HG02970 (cell line): Measurements from ENCODE around the gene MYOM1.
"Not testable (repeated sequence)": the region's sequence is repeated elsewhere in the genome, so short reads cannot be mapped to it uniquely, and the experiment has no call there.

Experiments
- ATAC-seq: cut with Tn5 transposase; IDR thresholded peaks from one replicate; pipeline ENCODE4 v1.9.1; 2021; ENCODE audit warnings: mild to moderate bottlenecking, moderate library complexity, moderate number of reproducible peaks; ENCODE audit not compliant: unreplicated experiment, low FRiP score

Gene MYOM1

DNA sequence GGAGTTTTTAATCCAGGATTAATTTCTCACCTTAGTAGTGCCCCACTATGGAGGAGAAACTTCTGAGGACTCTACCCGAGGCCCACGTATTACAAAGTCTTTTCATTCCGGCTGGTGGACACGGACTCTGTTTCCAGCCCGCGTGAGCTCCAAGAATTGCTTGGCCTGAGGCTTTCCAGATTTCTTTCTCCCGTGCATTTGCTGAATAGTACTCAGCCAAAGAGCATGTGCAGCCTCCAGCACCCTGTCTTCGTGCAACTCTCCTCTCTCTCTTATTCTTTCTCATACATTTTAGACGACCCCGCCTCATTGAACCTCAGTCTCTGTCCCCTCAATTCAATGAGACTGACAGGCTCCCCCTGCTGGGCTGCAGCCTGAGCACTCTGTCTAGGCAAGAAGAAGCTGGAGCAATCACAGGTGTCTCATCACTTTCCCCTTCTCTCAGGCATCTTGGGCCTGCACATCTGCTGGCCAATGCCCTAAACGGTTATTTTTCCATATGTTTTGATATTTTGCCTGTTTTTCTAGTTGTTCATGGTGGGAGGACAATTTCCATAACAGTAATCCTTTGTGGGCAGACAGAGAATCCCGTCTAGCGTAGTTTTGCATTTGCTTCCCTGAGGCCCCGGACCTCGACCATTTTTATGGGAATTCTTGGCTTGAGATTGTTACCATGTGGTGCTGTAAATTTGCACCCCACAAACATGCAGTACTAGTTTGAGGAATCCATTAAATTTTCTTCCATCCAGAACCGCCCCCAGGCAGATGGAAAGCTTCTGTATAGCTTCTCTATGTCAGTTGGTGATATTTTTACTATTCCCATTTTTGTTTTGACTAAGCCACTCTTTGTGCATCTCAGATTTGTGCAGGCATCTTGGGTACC lies 156.7 kb downstream of the MYOM1 start:
- no peak for ATAC-seq

DNA sequence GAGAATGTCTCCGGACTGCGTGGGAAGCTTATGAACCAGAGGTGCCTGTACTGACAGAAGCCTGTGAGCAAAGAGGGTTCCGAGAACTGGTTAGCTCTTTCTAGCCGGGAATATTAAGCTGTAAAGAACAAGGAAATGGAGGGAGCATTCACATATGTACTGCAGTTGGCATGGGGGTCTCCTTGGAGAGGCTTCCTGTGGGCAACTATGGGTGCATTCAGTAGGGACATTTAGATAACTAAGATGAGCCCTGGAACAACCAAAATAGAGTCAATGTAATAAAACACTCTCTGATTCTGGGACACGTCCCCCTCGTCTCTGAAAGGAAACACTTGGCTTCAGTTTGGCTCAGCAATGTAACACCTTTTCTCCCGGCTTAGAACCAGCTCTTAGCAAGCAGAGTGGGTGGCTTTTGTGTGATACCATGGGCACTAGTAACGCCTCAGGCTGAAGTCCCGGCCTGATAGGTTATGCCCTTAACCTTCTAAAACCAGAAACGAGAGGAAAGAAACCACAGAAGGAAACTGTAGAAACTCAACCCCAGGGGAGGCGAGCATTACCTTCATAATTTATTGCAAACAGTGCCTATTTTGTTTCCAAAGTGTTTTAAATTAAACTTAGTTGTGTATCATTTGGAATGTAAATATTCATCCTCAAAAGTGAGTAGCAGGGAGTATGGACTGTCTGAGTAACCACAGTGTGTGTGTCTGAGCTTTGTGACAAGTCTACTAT lies 158.0 kb downstream of the MYOM1 start:
- no peak for ATAC-seq

DNA sequence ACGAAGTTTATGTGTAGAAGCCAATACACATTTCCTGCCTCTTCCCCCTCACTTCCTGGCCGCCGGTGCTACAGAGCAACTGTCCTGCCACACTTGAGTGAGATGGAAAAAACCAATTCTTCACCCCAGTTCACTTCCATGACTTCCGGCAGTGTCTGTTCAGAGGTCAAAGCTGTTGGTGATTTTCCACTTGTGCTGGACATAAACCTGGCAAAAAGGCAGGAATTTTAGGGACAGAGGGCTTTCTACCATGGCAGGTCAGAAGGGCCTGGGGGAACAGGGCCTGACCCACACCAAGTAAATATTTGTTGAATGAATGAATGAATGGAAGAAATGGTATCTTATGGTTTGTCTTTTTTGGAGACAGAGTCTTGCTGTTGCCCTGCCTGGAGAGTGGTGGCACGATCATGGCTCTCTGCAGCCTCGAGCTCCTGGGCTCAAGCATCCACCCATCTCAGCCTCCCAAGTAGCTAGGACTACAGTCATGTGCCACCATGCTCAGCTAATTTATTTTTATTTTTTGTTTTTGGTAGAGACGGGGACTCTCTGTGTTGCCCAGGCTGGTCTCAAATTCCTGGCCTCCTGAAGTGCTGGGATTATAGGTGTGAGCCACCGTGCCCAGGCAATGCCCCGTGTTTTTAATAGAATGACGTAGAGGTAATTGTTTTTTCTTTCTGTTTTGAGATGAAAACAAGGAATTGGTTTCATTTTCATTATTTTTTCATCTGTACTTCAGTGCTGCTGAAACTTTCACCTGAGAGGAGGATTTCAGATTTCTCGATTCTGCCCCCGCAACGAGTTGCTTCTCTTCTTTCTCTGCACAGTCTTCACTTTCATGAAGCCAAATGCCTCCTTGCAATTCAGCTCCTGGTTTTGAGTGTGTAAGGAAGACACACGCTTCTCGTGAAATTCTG lies 158.8 kb downstream of the MYOM1 start:
- no peak for ATAC-seq

DNA sequence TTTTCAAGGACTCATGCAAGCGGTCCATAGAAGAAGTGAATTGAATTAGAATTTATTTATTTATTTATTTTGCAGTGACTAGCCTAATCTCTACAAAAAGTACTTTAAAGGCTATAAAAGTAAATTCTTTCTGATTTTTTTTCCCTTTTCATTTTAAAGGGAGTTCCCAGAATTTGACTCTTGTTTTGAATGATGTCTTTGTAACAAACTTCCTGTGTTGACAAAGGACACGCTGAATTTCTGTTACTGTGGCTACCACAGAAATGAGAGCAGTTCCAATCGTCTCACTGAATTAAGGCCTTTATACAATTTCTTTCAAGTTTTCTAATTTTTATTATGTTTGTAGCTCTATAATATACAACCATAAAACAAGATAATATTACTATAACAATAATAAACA lies 160.5 kb downstream of the MYOM1 start:
- ATAC-seq: no peak

DNA sequence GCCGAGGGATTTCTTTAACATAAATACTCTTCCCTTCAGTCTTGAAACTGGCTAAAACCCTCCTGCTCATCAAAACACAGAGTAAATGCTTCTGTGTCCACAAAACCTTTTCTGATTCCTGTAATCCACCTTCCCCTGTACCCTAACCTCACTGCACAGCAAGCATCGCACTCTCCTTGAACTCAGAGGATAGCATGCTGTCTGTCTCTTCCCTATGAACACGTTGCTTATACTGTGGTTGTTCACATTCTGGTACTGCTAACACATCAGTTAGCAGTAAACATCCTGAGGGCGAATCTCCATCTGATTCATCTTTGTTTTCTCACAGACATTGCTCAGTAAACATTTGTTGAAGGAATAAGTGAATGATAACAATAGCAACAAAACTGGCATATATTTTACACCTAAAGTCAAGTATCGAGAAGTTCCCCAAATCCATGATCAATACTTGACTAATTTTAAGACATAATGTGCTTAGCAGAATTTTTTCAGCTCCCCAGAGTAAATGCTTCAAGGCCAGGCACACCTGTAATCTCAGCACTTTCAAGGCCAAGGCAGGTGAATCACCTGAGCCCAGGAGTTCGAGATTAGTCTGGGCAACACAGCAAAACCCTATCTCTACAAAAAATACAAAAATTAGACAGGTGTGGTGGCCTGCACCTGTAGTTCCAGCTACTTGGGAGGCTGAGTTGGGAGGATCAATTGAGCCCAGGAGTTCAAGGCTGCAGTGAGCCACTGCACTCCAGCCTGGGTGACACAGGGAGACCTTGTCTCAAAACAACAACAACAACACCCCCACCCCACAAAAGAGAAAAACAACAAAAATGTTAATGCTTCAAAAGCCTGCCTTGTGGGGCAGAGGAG lies 161.2 kb downstream of the MYOM1 start:
- ATAC-seq: no peak

DNA sequence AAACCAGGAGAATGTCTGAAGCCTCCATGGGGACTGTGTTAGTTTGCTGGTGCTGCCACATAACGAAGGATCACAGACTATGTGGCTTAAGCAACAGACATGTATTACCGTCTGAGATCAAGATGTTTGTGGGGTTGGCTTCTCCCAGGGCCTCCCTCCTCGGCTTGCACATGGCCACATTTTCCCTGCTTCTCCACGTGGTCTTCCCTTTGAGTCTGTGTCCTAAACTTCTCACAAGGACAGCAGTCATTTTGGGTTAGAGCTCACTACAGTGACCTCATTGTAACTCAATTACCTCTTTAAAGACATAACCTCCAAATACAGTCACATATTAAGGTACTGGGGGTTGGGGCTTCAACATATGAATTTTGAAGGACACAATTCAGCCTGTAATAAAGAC lies 162.2 kb downstream of the MYOM1 start:
- no peak for ATAC-seq

DNA sequence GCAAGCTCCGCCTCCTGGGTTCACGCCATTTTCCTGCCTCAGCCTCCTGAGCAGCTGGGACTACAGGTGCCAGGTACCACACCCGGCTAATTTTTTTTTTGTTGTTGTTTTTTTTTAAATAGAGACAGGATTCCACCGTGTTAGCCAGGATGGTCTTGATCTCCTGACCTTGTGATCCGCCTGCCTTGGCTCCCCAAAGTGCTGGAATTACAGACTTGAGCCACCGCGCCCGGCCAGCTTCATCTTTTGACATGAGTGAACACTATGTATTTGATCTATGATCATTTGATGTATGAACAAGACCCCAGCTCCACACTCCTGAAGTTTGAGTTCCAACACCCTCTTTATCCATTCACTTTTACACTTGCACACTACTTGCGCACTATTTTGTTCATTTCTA lies 163.5 kb downstream of the MYOM1 start:
- ATAC-seq: no peak

DNA sequence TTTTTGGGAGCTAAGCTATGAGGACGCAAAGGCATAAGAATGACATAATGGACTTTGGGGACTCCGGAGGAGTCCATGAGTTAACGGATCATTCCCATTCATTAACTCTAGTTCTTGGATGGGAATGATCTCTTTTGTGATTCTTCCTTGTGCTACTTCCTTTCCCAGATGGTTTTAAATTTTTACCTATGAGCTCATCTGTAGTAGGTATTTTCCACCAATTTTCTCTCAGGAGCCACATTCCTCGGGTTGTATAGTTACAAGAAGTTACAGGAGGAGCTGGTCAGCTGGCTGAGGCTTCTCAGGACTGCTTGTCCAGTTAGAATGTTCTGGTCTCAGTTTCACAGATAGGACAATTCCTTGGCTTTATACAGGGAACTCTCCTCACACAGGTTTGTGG lies 164.0 kb downstream of the MYOM1 start:
- no peak for ATAC-seq

DNA sequence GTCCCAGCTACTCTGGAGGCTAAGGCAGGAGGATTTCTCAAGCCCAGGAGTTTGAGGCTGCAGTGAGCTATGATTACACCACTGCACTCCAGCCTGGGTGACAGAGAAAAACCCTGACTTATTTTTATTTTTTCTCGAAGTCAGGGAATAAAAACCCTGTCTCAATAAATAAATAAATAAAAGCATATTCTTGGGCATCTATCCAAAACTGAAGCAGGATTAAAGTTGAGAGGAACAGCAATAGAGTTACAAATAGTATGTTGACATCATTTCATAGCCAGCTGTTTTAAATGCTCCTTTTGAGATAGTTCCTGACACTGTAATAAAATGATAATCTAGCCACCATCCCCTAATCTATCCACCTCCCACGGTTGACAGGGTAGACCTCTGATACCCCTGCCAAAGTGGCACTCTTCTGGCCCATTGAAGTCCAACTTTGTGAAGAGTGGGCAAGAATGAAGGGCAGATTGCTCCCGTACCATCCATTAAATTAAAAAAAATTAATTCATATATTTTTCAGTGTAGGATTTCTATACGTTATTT lies 164.5 kb downstream of the MYOM1 start:
- no peak for ATAC-seq

DNA sequence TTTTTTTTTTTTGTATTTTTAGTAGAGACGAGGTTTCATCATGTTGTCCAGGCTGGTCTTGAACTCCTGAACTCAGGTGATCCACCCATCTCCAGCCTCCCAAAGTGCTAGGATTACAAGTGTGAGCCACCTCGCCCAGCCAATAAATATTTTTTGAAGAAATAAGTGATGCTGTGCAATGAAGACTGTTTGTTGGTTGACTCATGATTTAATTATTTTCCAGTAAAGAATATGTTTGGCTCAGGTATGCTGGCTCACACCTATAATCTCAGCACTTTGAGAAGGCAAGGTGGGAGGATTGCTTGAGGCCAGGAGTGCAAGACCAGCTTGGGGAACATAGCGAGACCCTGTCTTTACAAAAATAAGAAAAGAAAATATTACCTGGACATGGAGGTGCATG lies 165.0 kb downstream of the MYOM1 start:
- ATAC-seq: no peak

DNA sequence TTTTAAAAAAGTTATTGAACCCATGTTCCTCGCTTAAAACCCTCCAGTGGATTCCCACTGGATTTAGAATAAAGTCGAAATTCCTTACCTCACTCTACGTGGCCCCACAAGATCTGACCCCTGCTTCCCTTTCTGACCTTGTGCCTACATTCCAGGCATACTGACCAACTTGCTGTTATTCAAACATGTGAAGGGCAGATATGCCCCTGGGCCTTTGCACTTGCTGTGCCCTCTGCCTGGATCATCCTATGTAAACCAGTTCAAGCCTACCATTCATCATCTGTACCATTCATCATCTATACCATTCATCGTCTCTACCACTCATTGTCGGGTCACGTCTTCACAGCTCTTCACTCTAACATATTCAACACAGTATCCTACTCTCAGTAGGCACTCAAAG lies 165.6 kb downstream of the MYOM1 start:
- no peak for ATAC-seq

DNA sequence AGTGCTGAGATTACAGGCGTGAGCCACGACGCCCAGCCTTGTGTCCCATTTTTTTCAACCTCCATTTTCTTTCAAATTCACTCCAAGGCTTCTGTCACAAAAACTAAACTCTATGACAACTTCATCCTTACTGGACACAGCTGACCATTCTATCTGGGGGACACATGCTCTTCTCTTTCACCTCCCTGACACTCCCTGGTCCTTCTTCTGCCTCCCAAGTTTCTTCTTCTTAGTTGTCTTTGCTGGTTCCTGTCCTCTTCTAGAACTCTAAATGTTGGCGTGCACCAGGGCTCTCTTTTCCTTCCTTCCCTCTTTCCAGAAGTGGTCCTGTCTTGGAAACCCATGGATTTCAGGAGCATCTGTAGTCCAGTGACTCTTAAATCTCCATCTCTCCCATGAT lies 166.7 kb downstream of the MYOM1 start:
- ATAC-seq: no peak

DNA sequence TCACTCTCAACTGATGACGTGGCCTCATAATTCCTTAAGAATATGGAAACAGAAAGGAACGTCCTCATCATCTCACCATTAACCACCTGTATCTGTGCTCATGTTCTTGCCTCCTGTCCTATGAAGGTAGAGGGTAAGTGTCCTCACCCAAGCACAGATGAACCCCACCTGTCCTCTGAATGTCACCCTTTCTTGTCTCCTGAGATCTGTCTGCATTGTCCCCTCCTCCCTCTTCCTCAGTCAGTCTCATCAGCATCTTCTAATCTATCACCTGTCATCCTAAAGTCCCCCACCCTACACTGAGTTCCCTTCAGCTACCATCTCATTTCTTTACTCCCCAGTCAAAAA lies 167.4 kb downstream of the MYOM1 start:
- ATAC-seq: no peak

DNA sequence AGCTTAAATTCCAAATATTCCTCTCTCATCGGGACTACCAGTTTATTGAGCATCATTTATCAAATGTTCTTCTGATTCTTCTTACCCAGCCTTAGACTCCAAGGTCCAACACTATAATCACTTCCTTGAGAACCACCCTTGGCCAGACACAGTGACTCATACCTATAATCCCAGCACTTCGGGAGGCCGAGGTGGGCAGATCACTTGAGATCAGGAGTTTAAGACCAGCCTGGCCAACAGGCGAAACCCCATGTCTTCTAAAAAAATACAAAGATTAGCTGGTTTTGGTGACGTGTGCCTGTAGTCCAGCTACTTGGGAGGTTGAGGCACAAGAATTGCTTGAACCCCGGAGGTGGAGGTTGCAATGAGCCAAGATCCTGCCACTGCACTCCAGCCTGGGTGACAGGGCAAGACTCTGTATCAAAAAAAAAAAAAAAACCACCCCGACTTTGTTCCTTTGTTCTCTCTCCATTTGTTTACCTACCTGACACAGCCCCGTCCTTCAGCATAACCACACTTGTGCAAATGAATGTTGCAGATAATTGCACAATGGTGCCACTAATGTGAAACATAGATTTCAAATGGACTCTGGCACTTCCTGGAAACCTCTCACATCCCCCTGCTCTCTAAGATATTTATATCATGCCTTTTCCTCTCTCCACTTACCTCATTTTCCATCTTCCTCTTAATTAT lies 167.9 kb downstream of the MYOM1 start:
- ATAC-seq: no peak

DNA sequence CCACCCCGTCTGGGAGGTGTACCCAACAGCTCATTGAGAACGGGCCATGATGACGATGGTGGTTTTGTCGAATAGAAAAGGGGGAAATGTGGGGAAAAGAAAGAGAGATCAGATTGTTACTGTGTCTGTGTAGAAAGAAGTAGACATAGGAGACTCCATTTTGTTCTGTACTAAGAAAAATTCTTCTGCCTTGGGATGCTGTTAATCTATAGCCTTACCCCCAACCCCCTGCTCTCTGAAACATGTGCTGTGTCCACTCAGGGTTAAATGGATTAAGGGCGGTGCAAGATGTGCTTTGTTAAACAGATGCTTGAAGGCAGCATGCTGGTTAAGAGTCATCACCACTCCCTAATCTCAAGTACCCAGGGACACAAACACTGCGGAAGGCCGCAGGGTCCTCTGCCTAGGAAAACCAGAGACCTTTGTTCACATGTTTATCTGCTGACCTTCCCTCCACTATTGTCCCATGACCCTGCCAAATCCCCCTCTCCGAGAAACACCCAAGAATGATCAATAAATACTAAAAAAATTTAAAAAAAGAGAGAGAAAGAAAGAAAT lies 169.8 kb downstream of the MYOM1 start:
- ATAC-seq: not testable (repeated sequence)

DNA sequence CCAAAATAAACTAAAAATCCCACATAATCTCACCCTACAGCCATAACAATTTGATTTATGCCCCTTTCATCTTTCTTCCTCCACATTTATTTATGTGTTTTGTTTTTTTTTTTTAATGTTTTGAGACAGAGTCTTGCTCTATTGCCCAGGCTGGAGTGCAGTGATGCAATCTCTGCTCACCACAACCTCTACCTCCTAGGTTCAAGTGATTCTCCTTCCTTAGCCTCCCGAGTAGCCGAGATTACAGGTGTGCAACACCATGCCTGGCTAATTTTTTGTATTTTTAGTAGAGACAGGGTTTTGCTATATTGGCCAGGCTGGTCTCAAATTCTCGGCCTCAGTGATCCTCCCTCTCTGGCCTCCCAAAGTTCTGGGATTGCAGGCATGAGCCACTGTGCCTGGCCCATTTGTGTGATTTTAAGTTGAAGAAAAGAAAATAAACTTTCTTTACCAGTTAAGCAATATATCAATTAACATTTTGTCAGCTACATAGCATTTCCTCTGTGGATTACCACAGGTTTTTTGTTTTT lies 170.9 kb downstream of the MYOM1 start:
- no peak for ATAC-seq

DNA sequence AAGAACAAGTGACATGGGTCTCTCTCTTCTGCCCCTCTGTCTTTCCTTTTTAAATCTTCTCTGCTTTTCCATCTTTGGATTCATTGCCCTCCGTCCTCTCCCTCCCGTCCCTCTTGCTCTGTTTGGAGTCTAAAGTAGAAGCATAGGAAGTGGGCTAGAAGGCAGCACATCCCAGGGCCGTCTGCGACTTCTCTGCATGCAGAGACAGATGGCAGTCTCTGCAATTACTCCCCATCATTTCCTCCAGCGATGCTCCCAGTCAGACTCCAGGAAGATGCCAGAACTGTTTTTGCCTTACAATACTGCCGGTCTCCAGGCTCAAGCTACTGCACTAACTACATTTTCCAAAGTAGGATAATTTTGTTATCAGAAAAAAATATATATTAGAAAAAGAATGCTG lies 171.6 kb downstream of the MYOM1 start:
- no peak for ATAC-seq

DNA sequence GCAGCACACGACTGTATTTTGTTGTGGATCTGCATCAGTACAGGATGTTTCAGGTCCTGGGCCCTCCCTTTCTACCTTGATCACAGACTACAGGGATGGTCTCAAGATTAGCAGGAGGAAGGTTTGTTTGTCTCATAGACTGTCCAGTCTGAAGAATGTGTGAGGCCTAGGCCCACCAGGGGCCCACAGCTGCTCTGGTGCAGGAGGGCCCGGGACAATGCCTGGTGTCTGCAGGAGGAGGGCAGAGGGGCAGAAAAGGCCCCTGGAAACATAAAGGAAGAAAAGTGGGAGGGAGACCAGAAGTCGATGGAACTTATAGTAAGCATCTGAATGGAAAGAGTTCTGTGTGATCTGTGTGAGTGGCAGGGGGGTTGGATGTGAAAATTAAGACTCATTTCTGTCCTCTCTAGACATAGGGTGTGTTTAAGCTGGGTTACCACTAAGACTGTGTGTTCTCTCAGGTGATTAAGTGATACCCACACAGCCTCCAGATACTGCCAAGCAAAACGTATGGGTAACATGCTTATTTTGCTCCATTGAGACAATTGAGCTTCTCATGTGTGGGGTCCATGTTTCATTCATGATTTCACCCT lies 173.5 kb downstream of the MYOM1 start:
- ATAC-seq: no peak
